SH-SY5Y (cell line): ENCODE measurements around the gene PRG2.

Experiments
- GATA2 ChIP-seq: IDR thresholded peaks from 2 replicates; pipeline ENCODE4 v1.6.1; 2011; ENCODE audit warnings: mild to moderate bottlenecking, low read depth, low read length
- GATA3 ChIP-seq: IDR thresholded peaks from 2 replicates; pipeline ENCODE4 v1.6.1; 2011; ENCODE audit warnings: low read depth, mild to moderate bottlenecking, low read length, moderate library complexity

- TF ChIP-seq GATA3 (no peak), GATA2 (no peak)
These were observed 3.9 kb upstream of the PRG2 start for GRCh38 chr11:57394203-57394965.
